SU-DHL-6 (cell line): ENCODE measurements around the gene FOLR1.

Experiments used
- H2AFZ ChIP-seq: fragments of 200-600 bp; sonication (generic); 2 replicates; pipeline ENCODE4 v1.6.1; 2014; ENCODE audit warnings: low read depth, mild to moderate bottlenecking, moderate library complexity, mixed read lengths, antibody characterized with exemption, low read length; ENCODE audit not compliant: severe bottlenecking
- H3F3A ChIP-seq: fragments of 200-600 bp; shearing (Covaris generic); 2 replicates; pipeline ENCODE4 v1.6.0; 2016; ENCODE audit warnings: antibody characterized with exemption, mild to moderate bottlenecking; ENCODE audit not compliant: insufficient read depth
- H3K27ac ChIP-seq: fragments of 200-600 bp; sonication (generic); 2 replicates; pipeline ENCODE4 v1.5.1; 2016; ENCODE audit warnings: low read depth, mild to moderate bottlenecking, low read length, moderate library complexity, mixed read lengths
- H3K27me3 ChIP-seq: fragments of 200-600 bp; sonication (generic), shearing (Covaris generic); 2 replicates; pipeline ENCODE4 v1.6.0; 2014; ENCODE audit warnings: mild to moderate bottlenecking, low read length
- H3K36me3 ChIP-seq: fragments of 200-600 bp; sonication (generic); 2 replicates; pipeline ENCODE4 v1.6.1; 2014; ENCODE audit warnings: mild to moderate bottlenecking, low read length, mixed read lengths
- H3K4me2 ChIP-seq: fragments of 300-600, 200-600 bp; shearing (Covaris generic), sonication (generic); 2 replicates; pipeline ENCODE4 v1.6.0; 2014; ENCODE audit warnings: low read length, low read depth, mild to moderate bottlenecking; ENCODE audit not compliant: poor library complexity, severe bottlenecking
- H3K4me3 ChIP-seq: fragments of 200-600 bp; sonication (generic); 2 replicates; pipeline ENCODE4 v1.5.1; 2014; ENCODE audit warnings: antibody characterized with exemption, low read length, mild to moderate bottlenecking, mixed read lengths; ENCODE audit not compliant: insufficient read depth, poor library complexity, severe bottlenecking
- H3K79me2 ChIP-seq: fragments of 200-600 bp; sonication (generic); 2 replicates; pipeline ENCODE4 v1.6.1; 2014; ENCODE audit warnings: mild to moderate bottlenecking, low read length, moderate library complexity; ENCODE audit not compliant: insufficient read depth
- H3K9ac ChIP-seq: fragments of 200-600 bp; sonication (generic); 2 replicates; pipeline ENCODE4 v1.7.0; 2014; ENCODE audit warnings: mild to moderate bottlenecking, low read length
- H3K9me2 ChIP-seq: fragments of 200-600 bp; sonication (generic); replicated peaks from 2 replicates; pipeline ENCODE4 v1.6.1; 2014; ENCODE audit warnings: low read length; ENCODE audit not compliant: insufficient read depth
- H3K9me3 ChIP-seq: fragments of 200-600 bp; sonication (generic); 2 replicates; pipeline ENCODE4 v1.6.1; 2014; ENCODE audit warnings: low read length, mixed read lengths; ENCODE audit not compliant: insufficient read depth
- H4K20me1 ChIP-seq: fragments of 200-600 bp; sonication (generic); 2 replicates; pipeline ENCODE4 v1.6.1; 2014; ENCODE audit warnings: low read depth, mild to moderate bottlenecking, antibody characterized with exemption, low read length, moderate library complexity, mixed read lengths
- EZH2phosphoT487 ChIP-seq: fragments of 200-600 bp; sonication (generic), shearing (Covaris generic); conservative IDR thresholded peaks from 2 replicates; pipeline ENCODE4 v1.6.1; 2018; ENCODE audit warnings: mild to moderate bottlenecking, antibody characterized with exemption, low read length, moderate library complexity, mixed read lengths
- TF ChIP-seq, protein P1 (sequence below): fragments of 200-600 bp; sonication (generic); IDR thresholded peaks from one replicate; pipeline ENCODE4 v1.5.1; 2017; ENCODE audit warnings: antibody characterized with exemption, mild to moderate bottlenecking, low read length, moderate library complexity; ENCODE audit not compliant: insufficient read depth, poor library complexity, severe bottlenecking

FOLR1 gene

DNA sequence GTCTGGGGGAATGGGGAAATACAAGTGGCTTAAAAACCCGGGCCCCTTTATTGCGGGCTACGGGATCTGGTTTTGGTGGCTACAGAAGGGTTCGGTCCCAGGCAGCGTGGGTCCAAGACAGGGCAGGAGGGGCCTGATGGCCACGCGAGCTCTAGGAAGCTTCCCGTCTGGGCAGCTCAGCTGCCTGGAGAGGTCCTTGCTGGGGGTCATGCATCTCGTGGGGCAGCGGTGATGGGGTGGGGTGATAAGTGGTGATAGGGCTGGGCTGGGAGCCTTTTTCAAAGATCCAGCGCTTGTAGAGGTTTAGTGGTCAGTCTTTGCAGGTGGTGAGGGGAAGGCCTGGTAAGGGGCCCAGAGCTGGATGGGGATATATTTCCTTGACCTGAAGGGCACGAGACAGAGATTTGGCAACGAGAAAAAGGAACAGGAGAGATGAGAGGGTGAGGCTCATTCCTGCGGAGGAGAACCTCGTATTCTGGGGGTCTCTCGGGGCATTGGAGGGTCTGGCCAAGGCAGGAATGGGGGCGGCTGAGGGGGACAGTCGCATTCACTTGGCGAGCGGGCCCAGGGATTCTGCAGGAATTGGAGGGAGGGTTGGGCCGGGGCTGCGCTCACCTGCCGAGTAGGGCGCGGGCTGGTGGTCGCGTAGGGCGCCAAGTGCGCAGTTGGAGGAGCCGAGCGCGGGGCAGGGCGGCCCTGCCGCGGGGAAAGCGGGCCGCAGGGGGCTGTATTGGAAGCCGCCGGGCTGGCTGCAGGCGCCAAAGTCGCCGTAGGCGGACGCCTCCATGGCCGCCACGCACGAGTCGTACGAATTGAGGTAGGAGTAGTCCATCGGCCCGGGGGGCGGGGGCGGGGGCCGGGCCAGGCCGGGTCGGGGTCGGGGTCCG, 51.5 kb downstream of the FOLR1 start:
- H3K27ac ChIP-seq, result no peak overlapping the region
- H3K9me2 ChIP-seq, result no peaks in the 10 kb centered on the region
- H4K20me1 ChIP-seq, result no peaks in the 10 kb centered on the region
- H3K4me3 ChIP-seq, result no peak overlapping the region
- H3K4me2 ChIP-seq, result no peak overlapping the region
- H2AFZ ChIP-seq, result no peak overlapping the region
- H3K79me2 ChIP-seq, result no peaks in the 10 kb centered on the region
- no peaks in the 10 kb centered on the region for H3K9me3 ChIP-seq
- TF ChIP-seq EZH2phosphoT487, result no peak
- TF ChIP-seq, protein P1, sequence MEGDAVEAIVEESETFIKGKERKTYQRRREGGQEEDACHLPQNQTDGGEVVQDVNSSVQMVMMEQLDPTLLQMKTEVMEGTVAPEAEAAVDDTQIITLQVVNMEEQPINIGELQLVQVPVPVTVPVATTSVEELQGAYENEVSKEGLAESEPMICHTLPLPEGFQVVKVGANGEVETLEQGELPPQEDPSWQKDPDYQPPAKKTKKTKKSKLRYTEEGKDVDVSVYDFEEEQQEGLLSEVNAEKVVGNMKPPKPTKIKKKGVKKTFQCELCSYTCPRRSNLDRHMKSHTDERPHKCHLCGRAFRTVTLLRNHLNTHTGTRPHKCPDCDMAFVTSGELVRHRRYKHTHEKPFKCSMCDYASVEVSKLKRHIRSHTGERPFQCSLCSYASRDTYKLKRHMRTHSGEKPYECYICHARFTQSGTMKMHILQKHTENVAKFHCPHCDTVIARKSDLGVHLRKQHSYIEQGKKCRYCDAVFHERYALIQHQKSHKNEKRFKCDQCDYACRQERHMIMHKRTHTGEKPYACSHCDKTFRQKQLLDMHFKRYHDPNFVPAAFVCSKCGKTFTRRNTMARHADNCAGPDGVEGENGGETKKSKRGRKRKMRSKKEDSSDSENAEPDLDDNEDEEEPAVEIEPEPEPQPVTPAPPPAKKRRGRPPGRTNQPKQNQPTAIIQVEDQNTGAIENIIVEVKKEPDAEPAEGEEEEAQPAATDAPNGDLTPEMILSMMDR, result no peak
- no peaks in the 10 kb centered on the region for H3F3A ChIP-seq
- no peak overlapping the region for H3K9ac ChIP-seq
- H3K36me3 ChIP-seq, result peaks cover 2% of the 10 kb centered on the region; the same call in 1 of the 2 replicates
- H3K27me3 ChIP-seq, result no peaks in the 10 kb centered on the region

DNA sequence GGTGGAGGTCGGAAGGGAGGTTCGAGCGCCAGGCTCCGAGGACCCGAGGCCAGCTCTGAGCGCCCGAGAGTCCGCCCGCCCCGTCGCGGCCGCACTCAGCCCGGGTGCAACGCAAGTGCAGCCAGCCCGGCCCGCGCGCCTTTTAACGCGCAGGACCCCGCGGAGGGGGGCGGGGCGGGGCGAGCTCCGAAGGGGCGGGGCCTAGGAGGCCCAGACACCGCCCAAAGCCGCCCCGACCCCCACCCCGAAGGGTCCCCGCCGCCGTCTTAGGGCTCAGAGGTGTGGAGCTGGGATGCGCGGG, 52.1 kb downstream of the FOLR1 start, which contains the start of gene PHOX2A:
Gene PHOX2A (minus strand): TSS at position 117 of the 301 bp plus-strand sequence. CDS start 172 bp downstream, outside the sequence.
- no peaks in the 10 kb centered on the region for H3K9me2 ChIP-seq
- no peak within 1 kb of the TSS for H3K4me2 ChIP-seq
- TF ChIP-seq EZH2phosphoT487, result no peak
- TF ChIP-seq, protein P1, result no peak

DNA sequence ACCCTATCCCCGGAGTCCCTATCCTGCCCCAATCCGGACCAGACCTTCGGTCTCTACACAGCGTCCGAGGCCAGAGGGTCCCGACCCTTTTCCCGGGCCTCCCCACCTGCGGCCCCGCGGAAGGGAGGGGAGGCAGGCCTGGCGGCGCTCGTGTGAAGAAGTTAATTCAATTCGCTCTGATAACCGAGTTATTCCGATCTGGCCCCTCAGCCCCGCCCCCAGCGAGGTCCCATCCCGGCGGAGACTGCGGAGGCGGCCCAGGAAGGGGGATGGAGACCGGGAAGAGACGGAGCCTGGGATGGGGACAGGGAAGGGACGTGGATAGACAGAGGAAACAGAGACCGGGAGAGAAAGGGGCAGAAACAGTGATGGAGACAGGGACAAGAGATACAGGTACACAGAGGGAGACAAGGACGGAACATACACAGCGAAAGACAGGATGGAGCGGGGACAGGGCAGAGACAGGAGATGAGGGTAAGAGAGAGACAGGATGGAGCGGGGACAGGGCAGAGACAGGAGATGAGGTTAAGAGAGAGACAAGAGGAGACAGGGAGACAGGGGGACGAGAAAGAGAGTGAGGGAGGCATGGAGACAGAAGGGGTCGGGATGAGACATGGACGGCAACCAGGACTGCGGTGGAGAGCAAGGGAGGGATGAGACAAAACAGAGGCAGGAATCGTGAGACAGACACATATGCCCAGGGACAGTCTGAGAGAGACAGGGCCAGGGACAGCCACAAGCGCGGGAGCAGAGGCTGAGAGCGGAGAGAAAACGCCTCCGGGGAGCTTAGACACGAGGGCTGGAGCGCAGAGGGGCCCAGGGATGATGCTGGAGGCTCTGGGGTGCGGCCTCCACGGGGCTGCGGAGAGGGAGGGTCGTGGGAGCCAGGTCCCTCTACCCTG, 52.7 kb downstream of the FOLR1 start:
- TF ChIP-seq, protein P1, result no peak
- TF ChIP-seq EZH2phosphoT487, result no peak
- no peak overlapping the region for H3K9ac ChIP-seq
- no peaks in the 10 kb centered on the region for H3K79me2 ChIP-seq
- H3K4me2 ChIP-seq, result no peak overlapping the region
- H3K4me3 ChIP-seq, result no peak overlapping the region
- H3K9me2 ChIP-seq, result no peaks in the 10 kb centered on the region
- H3K27me3 ChIP-seq, result no peaks in the 10 kb centered on the region
- H3F3A ChIP-seq, result no peaks in the 10 kb centered on the region
- no peak overlapping the region for H2AFZ ChIP-seq
- H3K9me3 ChIP-seq, result no peaks in the 10 kb centered on the region
- H3K27ac ChIP-seq, result no peak overlapping the region
- no peaks in the 10 kb centered on the region for H4K20me1 ChIP-seq
- no peaks in the 10 kb centered on the region for H3K36me3 ChIP-seq

More for the DNA sequence above, 52.1 kb downstream of the FOLR1 start, which contains the start of gene PHOX2A:
- no peaks in the 10 kb centered on the region for H4K20me1 ChIP-seq
- H3K36me3 ChIP-seq, result no peaks in the 10 kb centered on the region
- H3K27ac ChIP-seq, result no peak within 1 kb of the TSS
- no peak within 1 kb of the TSS for H3K9ac ChIP-seq
- no peaks in the 10 kb centered on the region for H3K79me2 ChIP-seq
- H3K27me3 ChIP-seq, result no peaks in the 10 kb centered on the region
- no peaks in the 10 kb centered on the region for H3F3A ChIP-seq
- no peak within 1 kb of the TSS for H3K4me3 ChIP-seq
- H3K9me3 ChIP-seq, result no peaks in the 10 kb centered on the region
- H2AFZ ChIP-seq, result no peak within 1 kb of the TSS
